ENCODE results near the gene HOXD11. TPM values are rescaled to one million over a fixed set of nuclear protein-coding genes. Genes with fewer than 3 reads are reported as not detected.

Gene HOXD11
- total and polyA plus RNA-seq, 9 of the 15 experiments (the other 6 are each of a cell fraction or from before 2014, with no cell fraction given): not detected

GRCh38 chr2:176146101-176146500 lies 39.0 kb downstream of the HOXD11 start (continued):
- TF ChIP-seq XRCC5 (IDR thresholded peaks at IDR 0.05; ENCODE audit: low read depth, low read length): no peak
- no peak for TF ChIP-seq NKRF (IDR thresholded peaks at IDR 0.05; ENCODE audit: borderline replicate concordance)
- no peak for TF ChIP-seq ARID4B (CRISPR knock-in tag; IDR thresholded peaks at IDR 0.05)
- no peak for TF ChIP-seq RHOXF2B (CRISPR knock-in tag; conservative IDR thresholded peaks at IDR 0.05)
- TF ChIP-seq CHCHD3 (CRISPR knock-in tag; IDR thresholded peaks at IDR 0.05): no peak
- no peak for TF ChIP-seq ATF7 (IDR thresholded peaks at IDR 0.05)
- no peak for TF ChIP-seq BRCA1 (IDR thresholded peaks at IDR 0.05)
- TF ChIP-seq BRCA1 (CRISPR knock-in tag; IDR thresholded peaks at IDR 0.05): no peak

All from K562 (cell line).